ENCODE measurements around the gene TNC. TPM values are rescaled to one million over a fixed set of nuclear protein-coding genes. Genes with fewer than 3 reads are reported as not detected.

TNC gene
- total and polyA plus RNA-seq, 9 donors: 1.2 to 108 (median 1.9) TPM

DNA sequence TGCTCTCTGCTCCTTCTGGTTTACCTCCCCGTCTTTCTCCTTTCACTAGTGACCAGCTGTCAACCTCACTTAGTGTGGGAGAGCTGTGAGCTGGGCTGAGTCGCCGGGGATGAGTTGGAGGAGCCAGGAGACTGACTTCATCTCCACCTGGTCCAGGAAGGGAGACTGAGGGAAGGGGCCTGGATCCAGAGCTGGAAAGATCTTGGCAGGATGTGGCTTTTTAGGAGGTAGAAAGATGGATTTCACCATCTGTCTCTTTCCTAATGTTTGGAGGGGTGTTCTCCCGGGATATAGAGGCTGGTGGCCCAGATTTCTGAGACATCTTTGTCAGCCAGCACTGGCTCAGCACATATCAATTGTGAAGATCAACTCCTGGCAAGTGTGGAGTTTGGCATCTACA is 37.1 kb upstream of the TNC start:
- intact Hi-C loops (cut with DNase I): no loop called here
- Histone ChIP-seq H3K9me3 (no peaks in the 10 kb centered on the region), H3K4me3 (no peak overlapping the region), H3K27me3 (no peaks in the 10 kb centered on the region), H3K27ac (no peak overlapping the region), H3K36me3 (no peaks in the 10 kb centered on the region), H3K4me1 (ENCODE audit: insufficient read depth) (no peaks in the 10 kb centered on the region)
- no peak for DNase-seq
- 62 to 71% (median 66%) methylated on average over 4 of the region's 4 CpGs for WGBS, 3 donors
- no peak for TF ChIP-seq POLR2A (IDR thresholded peaks at IDR 0.05)
- TF ChIP-seq, protein P1, sequence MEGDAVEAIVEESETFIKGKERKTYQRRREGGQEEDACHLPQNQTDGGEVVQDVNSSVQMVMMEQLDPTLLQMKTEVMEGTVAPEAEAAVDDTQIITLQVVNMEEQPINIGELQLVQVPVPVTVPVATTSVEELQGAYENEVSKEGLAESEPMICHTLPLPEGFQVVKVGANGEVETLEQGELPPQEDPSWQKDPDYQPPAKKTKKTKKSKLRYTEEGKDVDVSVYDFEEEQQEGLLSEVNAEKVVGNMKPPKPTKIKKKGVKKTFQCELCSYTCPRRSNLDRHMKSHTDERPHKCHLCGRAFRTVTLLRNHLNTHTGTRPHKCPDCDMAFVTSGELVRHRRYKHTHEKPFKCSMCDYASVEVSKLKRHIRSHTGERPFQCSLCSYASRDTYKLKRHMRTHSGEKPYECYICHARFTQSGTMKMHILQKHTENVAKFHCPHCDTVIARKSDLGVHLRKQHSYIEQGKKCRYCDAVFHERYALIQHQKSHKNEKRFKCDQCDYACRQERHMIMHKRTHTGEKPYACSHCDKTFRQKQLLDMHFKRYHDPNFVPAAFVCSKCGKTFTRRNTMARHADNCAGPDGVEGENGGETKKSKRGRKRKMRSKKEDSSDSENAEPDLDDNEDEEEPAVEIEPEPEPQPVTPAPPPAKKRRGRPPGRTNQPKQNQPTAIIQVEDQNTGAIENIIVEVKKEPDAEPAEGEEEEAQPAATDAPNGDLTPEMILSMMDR (IDR thresholded peaks at IDR 0.05): no peak

GRCh38 chr9:115154617-115155016 is 36.7 kb upstream of the TNC start:
- Histone ChIP-seq H3K4me3 (no peak overlapping the region), H3K27me3 (no peaks in the 10 kb centered on the region), H3K27ac (no peak overlapping the region), H3K9me3 (no peaks in the 10 kb centered on the region), H3K4me1 (ENCODE audit: insufficient read depth) (no peaks in the 10 kb centered on the region), H3K36me3 (no peaks in the 10 kb centered on the region)
- intact Hi-C loops (cut with DNase I): no loop called here
- no peak for DNase-seq
- no peak for TF ChIP-seq EP300 (IDR thresholded peaks at IDR 0.05)
- TF ChIP-seq POLR2A (IDR thresholded peaks at IDR 0.05): no peak
- TF ChIP-seq, protein P1 (IDR thresholded peaks at IDR 0.05): no peak

- 49 to 57% (median 54%) methylated on average over 3 of the region's 3 CpGs for WGBS, 3 donors
- intact Hi-C loops (cut with DNase I): no loop called here
- H3K9me3 ChIP-seq: no peaks in the 10 kb centered on the region
- H3K27me3 ChIP-seq: no peaks in the 10 kb centered on the region
- TF ChIP-seq, protein P1 (IDR thresholded peaks at IDR 0.05): no peak
- TF ChIP-seq EP300 (IDR thresholded peaks at IDR 0.05) (no peak), POLR2A (IDR thresholded peaks at IDR 0.05) (no peak)
- no peak for DNase-seq
- no peak overlapping the region for H3K27ac ChIP-seq
- no peak overlapping the region for H3K4me3 ChIP-seq
- H3K36me3 ChIP-seq: no peaks in the 10 kb centered on the region
- no peaks in the 10 kb centered on the region for H3K4me1 ChIP-seq (ENCODE audit: insufficient read depth)
Measured at GRCh38 chr9:115152281-115152820, 34.4 kb upstream of the TNC start.

GRCh38 chr9:115148721-115149120 is 30.8 kb upstream of the TNC start:
- intact Hi-C loops (cut with DNase I): no loop called here
- H3K27ac ChIP-seq: no peak overlapping the region
- H3K36me3 ChIP-seq: no peaks in the 10 kb centered on the region
- H3K4me1 ChIP-seq (ENCODE audit: insufficient read depth): no peaks in the 10 kb centered on the region
- H3K27me3 ChIP-seq: no peaks in the 10 kb centered on the region
- no peak for TF ChIP-seq POLR2A (IDR thresholded peaks at IDR 0.05)
- TF ChIP-seq, protein P1 (IDR thresholded peaks at IDR 0.05): no peak
- TF ChIP-seq EP300 (IDR thresholded peaks at IDR 0.05): no peak
- H3K9me3 ChIP-seq: no peaks in the 10 kb centered on the region
- no peak overlapping the region for H3K4me3 ChIP-seq
- WGBS, 3 donors: 73 to 75% (median 75%) methylated on average over 3 of the region's 3 CpGs
- DNase-seq: no peak
